Raji (cell line): Measurements from ENCODE around the gene EDEM1.

Experiments used
- POLR2A ChIP-seq: IDR thresholded peaks from 2 replicates; pipeline ENCODE4 v1.6.1; 2011; ENCODE audit warnings: low read depth, low read length, control low read depth; ENCODE audit not compliant: insufficient read depth

The EDEM1 gene

DNA sequence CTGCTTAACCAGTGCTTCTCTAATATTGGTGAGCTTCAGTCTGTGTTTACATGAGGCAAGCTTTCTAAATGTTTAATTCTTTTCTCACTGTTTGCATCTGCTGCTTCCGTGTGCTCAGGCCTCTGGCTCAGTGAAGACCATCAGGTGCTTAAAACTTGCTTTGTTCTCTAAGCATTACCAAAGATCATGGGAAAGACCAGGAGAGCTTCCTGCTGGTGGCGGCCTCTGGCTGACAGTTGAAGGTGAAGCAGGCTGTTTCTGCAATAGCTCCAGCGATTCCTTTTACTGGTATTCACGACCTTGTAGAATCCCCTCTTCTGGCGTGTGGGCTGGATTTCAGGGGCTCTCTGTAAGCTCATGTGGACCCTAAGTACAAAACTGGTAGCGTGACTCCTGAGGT lies 45.1 kb downstream of the EDEM1 start:
- no peak for TF ChIP-seq POLR2A

DNA sequence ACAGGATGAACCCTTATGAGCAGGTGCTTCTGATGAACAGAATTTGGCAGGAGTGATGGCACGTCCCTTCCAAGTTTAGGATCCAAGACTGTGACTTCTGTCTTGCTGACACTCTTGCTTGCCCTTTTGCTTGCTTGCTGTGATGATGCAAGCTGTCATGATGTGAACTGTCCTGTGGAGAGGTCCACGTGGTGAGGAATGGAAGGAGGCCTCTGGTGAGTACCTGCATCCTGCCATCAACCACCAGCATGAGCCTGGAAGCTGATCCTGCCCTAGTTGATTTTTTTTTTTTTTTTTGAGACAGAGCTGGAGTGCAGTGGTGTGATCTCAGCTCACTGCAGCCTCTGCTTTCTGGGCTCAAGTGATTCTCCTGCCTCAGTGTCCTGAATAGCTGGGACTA lies 45.5 kb downstream of the EDEM1 start:
- no peak for TF ChIP-seq POLR2A

GRCh38 chr3:5235655-5236054 lies 48.1 kb downstream of the EDEM1 start:
- no peak for TF ChIP-seq POLR2A

DNA sequence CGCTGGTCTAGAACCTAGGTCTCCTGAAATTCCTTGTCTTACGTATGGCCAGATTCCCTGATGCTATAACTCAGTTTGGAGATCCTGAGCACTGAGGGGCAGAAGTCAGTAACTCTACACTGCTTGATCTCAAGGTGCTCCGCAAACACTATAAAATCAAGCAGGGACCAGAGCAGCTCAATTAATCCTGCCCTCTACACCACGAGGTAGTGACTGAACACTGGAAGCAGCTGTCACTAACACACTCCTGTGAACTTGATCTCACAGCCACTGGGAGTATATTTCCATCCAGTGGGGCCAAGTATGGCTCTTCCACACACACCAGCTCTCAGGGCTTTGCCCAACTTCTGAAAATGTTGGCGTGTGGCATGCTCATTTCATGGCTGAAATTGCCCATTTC lies 51.0 kb downstream of the EDEM1 start:
- TF ChIP-seq POLR2A: no peak

DNA sequence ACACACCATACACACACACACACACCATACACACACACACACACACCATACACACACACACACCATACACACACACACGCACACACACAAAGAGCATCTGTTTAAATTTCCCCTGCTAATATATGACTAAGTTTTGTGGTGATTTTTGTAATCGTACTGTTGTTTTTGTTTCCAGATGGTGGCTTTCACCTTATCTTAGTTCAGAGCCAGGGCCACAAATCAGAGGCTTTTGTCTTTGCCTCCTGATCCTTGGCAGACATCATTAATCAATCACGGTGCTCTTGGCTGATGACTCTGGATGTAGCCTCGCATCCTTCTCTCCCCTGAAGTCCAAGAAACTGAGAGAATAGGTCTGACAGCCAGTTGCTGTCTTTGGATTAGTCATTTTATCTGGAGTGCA lies 52.1 kb downstream of the EDEM1 start:
- TF ChIP-seq POLR2A: no peak

- TF ChIP-seq POLR2A: no peak
Observed at GRCh38 chr3:5240740-5241139, 53.2 kb downstream of the EDEM1 start.

- no peak for TF ChIP-seq POLR2A
Observed at GRCh38 chr3:5245927-5246326, 58.4 kb downstream of the EDEM1 start.

GRCh38 chr3:5248822-5249221 lies 61.3 kb downstream of the EDEM1 start:
- TF ChIP-seq POLR2A: no peak

DNA sequence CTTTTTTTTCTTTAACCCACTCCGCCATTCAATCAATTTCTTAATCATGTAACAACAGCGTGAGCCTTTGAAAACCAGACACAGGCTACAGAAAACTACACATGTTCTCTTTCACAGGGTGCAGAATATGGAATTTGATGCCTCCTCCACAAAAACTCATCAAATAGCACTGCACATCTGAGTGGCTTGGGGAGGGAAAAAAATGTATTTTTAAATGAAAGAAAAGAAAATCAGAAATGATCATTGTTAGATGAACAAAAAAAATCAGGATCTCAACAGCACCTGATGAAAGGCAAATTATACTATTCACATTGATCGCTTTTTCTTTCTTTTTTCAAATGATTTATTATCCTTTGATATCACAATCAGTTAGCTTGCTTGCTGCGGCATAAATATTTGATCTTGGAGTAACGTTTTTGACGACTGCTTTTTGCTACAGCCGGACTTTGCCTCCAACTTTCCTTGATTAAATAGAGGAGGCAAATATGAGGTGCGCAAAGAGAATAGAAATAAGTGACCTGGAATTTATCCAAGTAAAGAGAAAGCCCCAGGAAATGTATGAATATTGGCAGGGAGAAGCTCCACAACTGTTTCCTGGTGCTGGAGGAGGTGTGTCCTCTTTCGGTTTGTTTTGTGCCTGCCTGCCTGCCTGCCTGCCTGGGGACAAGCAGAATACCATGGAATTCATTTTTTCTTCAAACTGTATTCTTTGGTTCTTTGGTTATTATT lies 63.1 kb downstream of the EDEM1 start:
- TF ChIP-seq POLR2A: no peak

GRCh38 chr3:5251196-5251583 lies 63.7 kb downstream of the EDEM1 start:
- no peak for TF ChIP-seq POLR2A

GRCh38 chr3:5252131-5252530 lies 64.6 kb downstream of the EDEM1 start:
- TF ChIP-seq POLR2A: no peak

GRCh38 chr3:5254281-5255048 lies 67.0 kb downstream of the EDEM1 start:
- no peak for TF ChIP-seq POLR2A

DNA sequence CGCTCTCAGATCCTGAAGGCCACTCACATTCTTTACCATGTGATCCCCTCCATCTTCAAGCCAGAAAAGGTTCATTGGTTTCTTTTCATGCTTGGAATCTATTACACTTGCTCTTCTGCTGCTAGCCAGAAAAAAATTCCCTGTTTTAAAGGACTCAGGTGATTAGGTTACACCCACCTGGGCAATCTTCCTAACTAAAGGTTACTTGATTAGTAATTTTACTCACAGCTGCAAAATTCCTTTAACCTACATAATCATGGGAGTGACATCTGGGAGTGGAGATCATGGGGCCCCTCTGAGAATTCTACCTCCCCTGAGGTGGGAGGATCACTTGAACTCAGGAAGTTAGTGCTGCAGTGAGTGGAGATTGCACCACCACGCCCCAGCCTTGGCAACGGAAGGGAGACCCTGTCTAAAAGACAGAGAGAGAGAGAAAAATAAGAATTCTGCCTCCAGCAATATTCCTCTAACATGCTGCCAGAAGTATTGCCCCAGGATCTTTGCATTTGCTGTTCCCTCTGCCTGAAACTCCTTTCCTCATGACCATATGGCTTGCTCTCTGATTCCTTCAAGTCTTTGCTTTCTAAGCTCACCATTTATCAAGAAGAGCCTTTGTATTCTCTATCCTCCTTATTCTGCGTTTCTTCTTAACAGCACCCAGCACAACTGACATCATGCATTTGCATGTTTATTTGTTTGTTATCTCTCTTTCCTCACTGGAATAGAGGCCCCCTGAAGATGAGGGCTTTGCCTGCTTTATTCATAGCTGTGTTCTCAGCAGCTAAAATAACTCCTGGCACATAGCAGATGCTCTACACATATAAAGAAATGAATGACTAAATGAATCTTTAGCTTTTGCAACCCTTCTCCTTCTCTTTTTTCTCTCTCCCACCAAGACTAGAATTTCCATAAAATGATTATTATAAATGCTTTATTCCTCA lies 68.2 kb downstream of the EDEM1 start:
- no peak for TF ChIP-seq POLR2A

GRCh38 chr3:5258526-5258925 lies 71.0 kb downstream of the EDEM1 start:
- no peak for TF ChIP-seq POLR2A

DNA sequence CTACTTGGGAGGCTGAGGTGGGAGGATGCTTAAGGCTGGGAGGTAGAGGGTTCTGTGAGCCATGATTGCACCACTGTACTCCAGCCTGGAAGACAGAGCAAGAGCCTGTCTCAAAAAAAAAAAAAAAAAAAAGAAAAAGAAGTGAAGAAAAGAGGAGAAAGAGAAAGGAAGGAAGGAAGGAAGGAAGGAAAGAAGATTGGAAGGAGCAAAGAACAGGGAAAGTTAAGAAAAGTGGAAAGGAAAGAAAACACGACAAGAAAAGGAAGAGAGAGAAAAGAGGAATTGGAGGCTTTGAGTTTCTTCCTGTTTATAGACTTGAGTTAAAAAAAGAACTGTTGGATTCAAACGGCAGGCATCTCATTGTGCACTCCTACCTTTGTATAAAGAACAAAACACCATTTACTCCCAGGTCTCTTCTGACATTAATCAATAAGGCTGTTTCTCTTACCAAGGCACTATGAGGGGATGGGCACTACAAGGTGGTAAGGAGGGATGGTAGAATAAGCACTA lies 73.5 kb downstream of the EDEM1 start:
- TF ChIP-seq POLR2A: no peak

- TF ChIP-seq POLR2A: no peak
Observed at GRCh38 chr3:5262507-5262906, 75.0 kb downstream of the EDEM1 start.

DNA sequence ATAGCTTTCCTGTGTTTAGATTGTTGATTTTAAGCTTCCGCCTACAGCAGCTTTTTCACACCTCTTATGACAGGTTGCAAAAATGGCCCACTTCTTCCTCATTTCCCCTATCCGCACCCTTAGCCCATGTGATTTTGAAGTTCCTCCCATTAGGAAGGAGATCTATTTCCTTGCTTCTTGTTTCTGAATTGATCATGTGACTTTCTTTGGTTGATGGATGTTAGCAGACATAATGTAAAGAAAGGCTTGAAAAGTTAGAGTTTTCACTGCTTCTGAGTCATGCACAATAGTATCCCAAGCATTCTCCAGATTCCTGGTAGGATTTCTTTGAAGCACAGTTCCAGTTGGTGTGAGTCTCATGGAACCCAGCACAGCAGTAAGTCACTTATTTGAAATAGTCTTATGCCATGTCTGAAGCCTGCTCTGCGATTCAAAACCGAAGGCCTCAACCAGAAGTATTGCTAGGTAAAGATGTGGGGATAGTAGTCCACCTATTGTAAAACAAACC lies 76.6 kb downstream of the EDEM1 start:
- TF ChIP-seq POLR2A: no peak
